ENCODE measurements around the gene IFNL3. TPM values are rescaled to one million over a fixed set of nuclear protein-coding genes. Genes with fewer than 3 reads are reported as not detected.

IFNL3 gene
- total RNA-seq, result not detected in 2 replicates

GRCh38 chr19:39244410-39245100 lies at the start of gene IFNL3:
TSS of gene IFNL3 (minus strand) at chr19:39245006. CDS start at chr19:39244967, 39 bp downstream.

GRCh38 chr19:39268085-39268484 lies 23.3 kb upstream of the IFNL3 start, which contains the start of gene IFNL2:
TSS of gene IFNL2 (plus strand) at chr19:39268396. CDS start at chr19:39268569, 173 bp downstream.

GRCh38 chr19:39248806-39249205 lies 4.0 kb upstream of the IFNL3 start, which contains the start of gene IFNL4:
TSS of gene IFNL4 (minus strand) at chr19:39248856.

DNA sequence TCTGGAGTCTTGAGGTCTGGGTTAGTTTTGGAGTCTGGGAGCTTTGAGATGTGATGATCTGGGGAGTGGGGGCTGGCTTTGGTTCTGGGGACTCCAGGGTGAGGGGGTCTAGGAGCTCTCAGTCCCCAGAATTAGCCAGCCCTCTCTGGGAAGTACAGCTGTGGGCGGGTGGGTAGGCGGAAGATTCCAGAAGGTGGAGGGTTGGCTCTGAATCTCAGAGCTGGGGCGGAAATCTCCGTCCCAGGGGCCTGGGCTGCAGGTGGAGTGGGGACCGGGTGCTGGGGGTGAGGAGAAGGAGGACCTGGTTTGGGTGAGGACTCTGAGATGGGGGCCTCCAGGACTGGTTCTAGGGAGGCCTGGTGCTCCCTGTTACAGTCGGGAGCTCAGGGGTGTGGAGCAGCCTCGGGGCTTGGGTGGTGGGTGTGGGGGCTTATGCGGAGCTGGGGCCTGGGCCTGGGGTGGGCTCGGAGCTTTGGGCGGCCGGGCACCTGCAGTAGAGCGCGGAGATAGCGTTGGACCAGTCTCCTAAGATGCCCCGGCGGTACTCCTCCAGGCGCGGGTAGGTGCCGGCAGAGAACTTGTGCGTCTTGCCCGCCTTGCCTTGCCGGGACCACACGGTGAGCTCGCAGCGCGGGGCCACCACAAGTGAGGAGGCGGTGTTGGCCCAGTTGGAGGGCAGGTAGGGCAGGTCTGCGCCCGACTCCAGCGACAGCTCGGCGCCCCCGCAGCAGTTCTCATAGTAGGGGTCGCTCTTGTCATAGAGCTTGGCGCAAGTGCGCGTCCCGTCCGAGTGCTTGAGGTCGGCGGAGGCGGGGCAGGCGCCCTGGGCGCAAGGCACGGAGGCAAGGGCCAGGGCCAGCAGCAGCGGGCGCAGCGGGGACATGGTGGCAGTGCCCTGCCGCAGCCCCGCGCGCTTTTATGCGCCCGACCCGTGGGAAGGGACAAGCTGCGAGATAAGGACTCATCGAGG lies 41.1 kb downstream of the IFNL3 start, which contains the start of gene SYCN:
Gene SYCN (minus strand): TSS at position 892 of the 970 bp plus-strand sequence. CDS start 9 bp downstream, at position 883.

DNA sequence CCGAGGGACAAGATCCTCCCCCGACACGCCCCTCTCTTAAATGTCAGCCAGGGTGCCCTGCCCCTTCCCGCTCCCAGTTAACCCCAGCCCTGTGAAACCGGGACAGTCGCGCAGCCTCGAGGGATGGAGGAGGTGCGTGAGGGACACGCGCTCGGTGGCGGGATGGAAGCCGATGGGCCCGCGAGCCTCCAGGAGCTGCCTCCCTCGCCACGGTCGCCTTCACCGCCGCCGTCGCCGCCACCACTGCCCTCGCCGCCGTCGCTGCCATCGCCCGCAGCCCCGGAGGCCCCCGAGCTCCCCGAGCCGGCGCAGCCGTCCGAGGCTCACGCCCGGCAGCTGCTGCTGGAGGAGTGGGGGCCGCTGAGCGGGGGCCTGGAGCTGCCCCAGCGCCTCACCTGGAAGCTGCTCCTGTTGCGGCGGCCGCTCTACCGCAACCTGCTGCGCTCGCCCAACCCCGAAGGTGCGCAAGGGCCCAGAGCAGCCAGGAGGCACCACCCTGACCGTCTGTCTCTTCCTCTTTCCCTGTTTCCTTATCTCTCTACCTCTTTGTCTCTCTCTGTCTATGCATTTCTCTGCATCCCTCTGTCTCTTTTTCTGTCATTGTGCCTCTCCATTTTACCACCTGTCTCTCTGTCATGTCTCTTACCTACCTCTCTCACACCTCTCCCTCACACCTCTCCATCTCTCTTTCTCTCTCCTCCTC lies 47.8 kb downstream of the IFNL3 start, which contains the start of gene NCCRP1:
Gene NCCRP1 (plus strand): TSS at position 105 of the 703 bp plus-strand sequence. CDS start 19 bp downstream, at position 124.

Other genes starting within 250 kb of the IFNL3 start
- 1.1 and 1.8 TPM in 2 replicates for gene FBXO27, start 212.5 kb downstream of the IFNL3 start, total RNA-seq
- 0.06 TPM in 1 of 2 replicates, not detected in the other for gene ACP7, start 160.6 kb downstream of the IFNL3 start, total RNA-seq
- 6.8 and 10.4 TPM in 2 replicates for gene PAK4, start 119.2 kb downstream of the IFNL3 start, total RNA-seq
- not detected in 2 replicates for gene NCCRP1, start 48.0 kb downstream of the IFNL3 start, total RNA-seq
- gene SYCN, start 40.7 kb downstream of the IFNL3 start, total RNA-seq, result not detected in 2 replicates
- not detected in 2 replicates for gene IFNL4, start 3.9 kb upstream of the IFNL3 start, total RNA-seq
- not detected in 2 replicates for gene IFNL2, start 23.4 kb upstream of the IFNL3 start, total RNA-seq
- gene IFNL1, start 51.4 kb upstream of the IFNL3 start, total RNA-seq, result not detected in 2 replicates
- gene LRFN1, start 75.9 kb upstream of the IFNL3 start, total RNA-seq, result 0.32 and 0.88 TPM in 2 replicates
- gene GMFG, start 91.0 kb upstream of the IFNL3 start, total RNA-seq, result 104 and 212 TPM in 2 replicates
- 23.3 and 39.3 TPM in 2 replicates for gene SAMD4B, start 97.4 kb upstream of the IFNL3 start, total RNA-seq
- gene PAF1, start 146.1 kb upstream of the IFNL3 start, total RNA-seq, result 31.6 and 34.5 TPM in 2 replicates
- gene MED29, start 146.4 kb upstream of the IFNL3 start, total RNA-seq, result 8.7 and 11.2 TPM in 2 replicates
- 0.49 and 1.9 TPM in 2 replicates for gene ZFP36, start 161.8 kb upstream of the IFNL3 start, total RNA-seq
- gene PLEKHG2, start 167.7 kb upstream of the IFNL3 start, total RNA-seq, result 7.8 and 24.2 TPM in 2 replicates
- 29.8 and 80.1 TPM in 2 replicates for gene RPS16, start 190.9 kb upstream of the IFNL3 start, total RNA-seq
- gene SUPT5H, start 200.6 kb upstream of the IFNL3 start, total RNA-seq, result 39.0 and 72.6 TPM in 2 replicates
- gene TIMM50, start 235.8 kb upstream of the IFNL3 start, total RNA-seq, result 49.1 and 62.5 TPM in 2 replicates

All from bladder microvascular endothelial cell (primary cell).